GM12891 (cell line): Measurements from ENCODE around the gene COL19A1.
"Not testable (repeated sequence)": the region's sequence is repeated elsewhere in the genome, so short reads cannot be mapped to it uniquely, and the experiment has no call there.

Experiments used
- POLR2A ChIP-seq: IDR thresholded peaks from 2 replicates; pipeline ENCODE4 v1.6.1; 2011; ENCODE audit warnings: low read depth, low read length, control low read depth
- POLR2AphosphoS5 ChIP-seq: IDR thresholded peaks from 2 replicates; pipeline ENCODE4 v1.6.1; 2011; ENCODE audit warnings: low read depth, low read length, control low read depth
- POU2F2 ChIP-seq: IDR thresholded peaks from 2 replicates; pipeline ENCODE4 v1.6.1; 2011; ENCODE audit warnings: low read depth, mild to moderate bottlenecking, control low read depth, low read length, moderate library complexity
- SPI1 ChIP-seq: IDR thresholded peaks from 2 replicates; pipeline ENCODE4 v1.6.1; 2011; ENCODE audit warnings: low read depth, low read length, control low read depth
- TAF1 ChIP-seq: IDR thresholded peaks from 2 replicates; pipeline ENCODE4 v1.6.1; 2011; ENCODE audit warnings: low read depth, low read length, control low read depth

DNA sequence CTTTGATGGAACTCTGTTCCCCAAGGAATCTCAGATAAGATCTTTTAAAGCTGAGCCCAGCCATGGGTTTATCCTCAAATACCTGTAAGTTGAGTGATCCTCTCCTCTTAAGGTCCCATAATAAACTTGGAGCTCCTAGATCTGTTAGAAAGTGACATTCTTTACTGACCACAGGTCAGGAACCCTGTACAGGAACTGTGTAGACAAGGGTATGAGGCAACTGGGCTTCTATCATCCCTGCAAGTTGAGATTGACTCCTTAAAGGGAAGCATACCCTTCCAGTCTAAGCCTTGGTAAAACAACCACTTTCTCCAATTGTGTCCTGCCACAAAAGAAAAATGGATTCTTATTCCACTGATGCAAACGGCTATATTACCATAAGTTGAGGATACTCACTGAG is 26.2 kb downstream of the COL19A1 start:
- TF ChIP-seq TAF1, POLR2A, POU2F2, POLR2AphosphoS5, SPI1: not testable (repeated sequence)
